ENCODE data around the gene OPRD1.
A peak's percentile ranks its signal among the peaks of the same experiment; 100 is the strongest.
"Not testable (repeated sequence)": the region's sequence is repeated elsewhere in the genome, so short reads cannot be mapped to it uniquely, and the experiment has no call there.

The OPRD1 gene

GRCh38 chr1:28811766-28812668 is at the start of gene OPRD1:
OPRD1 (plus strand) TSS chr1:28812170; CDS start chr1:28812384, 214 bp downstream.
- H3K27me3 ChIP-seq (ENCODE audit: control insufficient read depth, insufficient read depth, low read length) = peaks cover 63% of the 10 kb centered on the region
- no peaks in the 10 kb centered on the region for H3K4me1 ChIP-seq (ENCODE audit: control insufficient read depth, insufficient read depth, low read length)
- H3K9ac ChIP-seq (ENCODE audit: low read length) = no peak within 1 kb of the TSS
- H3K9me3 ChIP-seq (ENCODE audit: control insufficient read depth, low read length) = no peaks in the 10 kb centered on the region
- no peaks in the 10 kb centered on the region for H3K36me3 ChIP-seq (ENCODE audit: control insufficient read depth, insufficient read depth, low read length)
- no peak within 1 kb of the TSS for H3K4me3 ChIP-seq (ENCODE audit: low read length)

GRCh38 chr1:28766532-28767183 is 45.3 kb upstream of the OPRD1 start:
- H3K9me3 ChIP-seq (ENCODE audit: control insufficient read depth, low read length) = no peaks in the 10 kb centered on the region
- H3K36me3 ChIP-seq (ENCODE audit: control insufficient read depth, insufficient read depth, low read length) = peaks cover 9% of the 10 kb centered on the region
- H3K4me1 ChIP-seq (ENCODE audit: control insufficient read depth, insufficient read depth, low read length) = peaks cover 10% of the 10 kb centered on the region
- no peaks in the 10 kb centered on the region for H3K27me3 ChIP-seq (ENCODE audit: control insufficient read depth, insufficient read depth, low read length)
- no peak overlapping the region for H3K9ac ChIP-seq (ENCODE audit: low read length)
- H3K4me3 ChIP-seq (ENCODE audit: low read length) = no peak overlapping the region

- Histone ChIP-seq H3K36me3 (ENCODE audit: control insufficient read depth, insufficient read depth, low read length) (peaks cover 9% of the 10 kb centered on the region), H3K9ac (ENCODE audit: low read length) (no peak overlapping the region), H3K9me3 (ENCODE audit: control insufficient read depth, low read length) (no peaks in the 10 kb centered on the region), H3K4me1 (ENCODE audit: control insufficient read depth, insufficient read depth, low read length) (peaks cover 10% of the 10 kb centered on the region), H3K27me3 (ENCODE audit: control insufficient read depth, insufficient read depth, low read length) (no peaks in the 10 kb centered on the region), H3K4me3 (ENCODE audit: low read length) (no peak overlapping the region)
Measured at GRCh38 chr1:28770601-28771165, 41.3 kb upstream of the OPRD1 start.

- not testable (repeated sequence) for H3K27me3 ChIP-seq (ENCODE audit: control insufficient read depth, insufficient read depth, low read length); H3K4me1 ChIP-seq (ENCODE audit: control insufficient read depth, insufficient read depth, low read length); H3K9ac ChIP-seq (ENCODE audit: low read length); H3K4me3 ChIP-seq (ENCODE audit: low read length); H3K9me3 ChIP-seq (ENCODE audit: control insufficient read depth, low read length); H3K36me3 ChIP-seq (ENCODE audit: control insufficient read depth, insufficient read depth, low read length)
Measured at GRCh38 chr1:28771921-28772320, 40.0 kb upstream of the OPRD1 start.

GRCh38 chr1:28773105-28773504 is 38.9 kb upstream of the OPRD1 start:
- Histone ChIP-seq H3K4me1 (ENCODE audit: control insufficient read depth, insufficient read depth, low read length) (peaks cover 8% of the 10 kb centered on the region), H3K9me3 (ENCODE audit: control insufficient read depth, low read length) (no peaks in the 10 kb centered on the region), H3K9ac (ENCODE audit: low read length) (no peak overlapping the region), H3K36me3 (ENCODE audit: control insufficient read depth, insufficient read depth, low read length) (peaks cover 9% of the 10 kb centered on the region), H3K4me3 (ENCODE audit: low read length) (no peak overlapping the region), H3K27me3 (ENCODE audit: control insufficient read depth, insufficient read depth, low read length) (no peaks in the 10 kb centered on the region)

- H3K36me3 ChIP-seq (ENCODE audit: control insufficient read depth, insufficient read depth, low read length) = peaks cover 4% of the 10 kb centered on the region
- H3K4me3 ChIP-seq (ENCODE audit: low read length) = peak overlapping the region; percentile 65
- H3K27me3 ChIP-seq (ENCODE audit: control insufficient read depth, insufficient read depth, low read length) = no peaks in the 10 kb centered on the region
- H3K4me1 ChIP-seq (ENCODE audit: control insufficient read depth, insufficient read depth, low read length) = peaks cover 8% of the 10 kb centered on the region
- H3K9me3 ChIP-seq (ENCODE audit: control insufficient read depth, low read length) = no peaks in the 10 kb centered on the region
- H3K9ac ChIP-seq (ENCODE audit: low read length) = peak overlapping the region; percentile 53
Measured at GRCh38 chr1:28775121-28775942, 36.6 kb upstream of the OPRD1 start.

- Histone ChIP-seq H3K4me3 (ENCODE audit: low read length) (no peak overlapping the region), H3K9ac (ENCODE audit: low read length) (no peak overlapping the region), H3K4me1 (ENCODE audit: control insufficient read depth, insufficient read depth, low read length) (peaks cover 8% of the 10 kb centered on the region), H3K36me3 (ENCODE audit: control insufficient read depth, insufficient read depth, low read length) (no peaks in the 10 kb centered on the region), H3K9me3 (ENCODE audit: control insufficient read depth, low read length) (no peaks in the 10 kb centered on the region), H3K27me3 (ENCODE audit: control insufficient read depth, insufficient read depth, low read length) (no peaks in the 10 kb centered on the region)
Measured at GRCh38 chr1:28776341-28776740, 35.6 kb upstream of the OPRD1 start.

- H3K27me3 ChIP-seq (ENCODE audit: control insufficient read depth, insufficient read depth, low read length) = no peaks in the 10 kb centered on the region
- no peak overlapping the region for H3K4me3 ChIP-seq (ENCODE audit: low read length)
- H3K36me3 ChIP-seq (ENCODE audit: control insufficient read depth, insufficient read depth, low read length) = no peaks in the 10 kb centered on the region
- H3K9ac ChIP-seq (ENCODE audit: low read length) = no peak overlapping the region
- peaks cover 8% of the 10 kb centered on the region for H3K4me1 ChIP-seq (ENCODE audit: control insufficient read depth, insufficient read depth, low read length)
- H3K9me3 ChIP-seq (ENCODE audit: control insufficient read depth, low read length) = no peaks in the 10 kb centered on the region
Measured at GRCh38 chr1:28778021-28778420, 33.9 kb upstream of the OPRD1 start.

GRCh38 chr1:28779751-28780408 is 32.1 kb upstream of the OPRD1 start:
- H3K4me1 ChIP-seq (ENCODE audit: control insufficient read depth, insufficient read depth, low read length) = peaks cover 9% of the 10 kb centered on the region
- H3K9me3 ChIP-seq (ENCODE audit: control insufficient read depth, low read length) = no peaks in the 10 kb centered on the region
- H3K4me3 ChIP-seq (ENCODE audit: low read length) = no peak overlapping the region
- no peaks in the 10 kb centered on the region for H3K36me3 ChIP-seq (ENCODE audit: control insufficient read depth, insufficient read depth, low read length)
- H3K9ac ChIP-seq (ENCODE audit: low read length) = no peak overlapping the region
- H3K27me3 ChIP-seq (ENCODE audit: control insufficient read depth, insufficient read depth, low read length) = no peaks in the 10 kb centered on the region

- Histone ChIP-seq H3K4me3 (ENCODE audit: low read length) (no peak overlapping the region), H3K9me3 (ENCODE audit: control insufficient read depth, low read length) (no peaks in the 10 kb centered on the region), H3K9ac (ENCODE audit: low read length) (no peak overlapping the region), H3K4me1 (ENCODE audit: control insufficient read depth, insufficient read depth, low read length) (peaks cover 3% of the 10 kb centered on the region), H3K36me3 (ENCODE audit: control insufficient read depth, insufficient read depth, low read length) (no peaks in the 10 kb centered on the region), H3K27me3 (ENCODE audit: control insufficient read depth, insufficient read depth, low read length) (no peaks in the 10 kb centered on the region)
Measured at GRCh38 chr1:28781305-28781704, 30.7 kb upstream of the OPRD1 start.

- Histone ChIP-seq H3K27me3 (ENCODE audit: control insufficient read depth, insufficient read depth, low read length) (no peaks in the 10 kb centered on the region), H3K9me3 (ENCODE audit: control insufficient read depth, low read length) (no peaks in the 10 kb centered on the region)
Measured at GRCh38 chr1:28782011-28782410, 30.0 kb upstream of the OPRD1 start.

More at GRCh38 chr1:28782011-28782410, 30.0 kb upstream of the OPRD1 start:
- Histone ChIP-seq H3K4me3 (ENCODE audit: low read length) (no peak overlapping the region), H3K9ac (ENCODE audit: low read length) (no peak overlapping the region), H3K36me3 (ENCODE audit: control insufficient read depth, insufficient read depth, low read length) (no peaks in the 10 kb centered on the region), H3K4me1 (ENCODE audit: control insufficient read depth, insufficient read depth, low read length) (peaks cover 3% of the 10 kb centered on the region)
